GM20431 (cell line): Measurements from ENCODE around the gene SNRNP200.

ENCODE experiments used
- in situ Hi-C: fragments of 300-500 bp; cut with MseI, MboI; formaldehyde crosslinking; loops from one replicate; pipeline ENCODE4 v1.15.0; 2020; ENCODE audit warnings: low sequenced_read_pairs; ENCODE audit not compliant: unreplicated experiment

The SNRNP200 gene

GRCh38 chr2:96276787-96277499 is 28.4 kb downstream of the SNRNP200 start:
- in situ Hi-C loops: no loop called here

DNA sequence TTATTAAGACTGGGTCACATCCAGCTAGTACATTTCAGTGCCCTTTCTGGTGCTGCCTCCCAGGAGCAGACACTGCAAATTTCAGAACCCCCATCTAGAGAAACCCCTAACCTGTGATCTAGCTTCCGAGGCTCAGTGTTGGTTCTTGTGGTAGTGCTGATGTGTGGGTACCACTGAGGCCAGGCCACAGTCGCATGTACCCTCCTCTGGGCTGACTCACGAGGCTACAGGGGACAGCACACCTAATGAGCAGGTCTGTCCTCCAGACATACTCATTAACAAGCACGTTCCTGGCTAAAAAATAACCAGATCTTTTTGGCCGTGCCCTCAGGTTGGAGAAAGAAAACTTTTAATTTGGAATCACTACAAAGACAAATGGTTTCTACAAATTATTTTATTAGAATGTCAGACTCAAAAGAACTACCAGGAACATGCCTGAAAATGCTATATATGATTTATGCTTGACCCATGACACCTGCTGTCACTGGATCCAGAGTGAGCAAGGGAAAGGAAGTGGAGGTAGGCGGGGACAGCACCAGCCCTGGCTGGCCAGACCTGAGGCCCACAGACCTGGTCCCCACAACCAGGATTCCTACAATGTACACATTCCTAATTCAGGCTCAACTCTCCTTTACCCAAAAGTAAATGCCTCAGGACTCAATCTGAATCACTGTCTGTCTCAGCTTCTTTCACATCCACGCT is 30.8 kb downstream of the SNRNP200 start:
- in situ Hi-C loops: loop anchor here (25.0 kb wide), 1 partner anchor 262 kb away; no protein-coding TSS in a partner anchor

DNA sequence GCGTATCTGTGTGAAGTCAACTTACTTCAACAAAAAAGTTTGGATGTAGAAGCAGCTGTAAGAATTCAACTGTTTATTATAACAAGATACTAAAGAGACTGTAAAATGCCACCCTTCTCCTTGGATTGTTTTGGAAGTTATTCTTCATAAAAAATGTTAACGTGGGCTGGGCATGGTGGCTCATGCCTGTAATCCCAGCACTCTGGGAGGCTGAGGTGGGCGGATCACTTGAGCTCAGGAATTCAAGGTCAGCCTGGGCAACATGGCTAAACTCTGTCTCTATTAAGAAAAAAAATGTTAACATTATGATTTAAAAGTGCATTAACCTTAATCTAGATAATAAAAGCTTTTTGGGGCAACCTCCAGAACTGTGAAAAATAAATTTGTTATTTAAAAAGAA is 31.6 kb downstream of the SNRNP200 start:
- in situ Hi-C loops: loop anchor here (25.0 kb wide), 1 partner anchor 261 kb away; no protein-coding TSS in a partner anchor

GRCh38 chr2:96271995-96272394 is 33.4 kb downstream of the SNRNP200 start:
- in situ Hi-C loops: loop anchor here (25.0 kb wide), 1 partner anchor 260 kb away; no protein-coding TSS in a partner anchor

- in situ Hi-C loops: loop anchor here (25.0 kb wide), 1 partner anchor 255 kb away; no protein-coding TSS in a partner anchor
Observed at GRCh38 chr2:96267159-96267971, 38.0 kb downstream of the SNRNP200 start.

DNA sequence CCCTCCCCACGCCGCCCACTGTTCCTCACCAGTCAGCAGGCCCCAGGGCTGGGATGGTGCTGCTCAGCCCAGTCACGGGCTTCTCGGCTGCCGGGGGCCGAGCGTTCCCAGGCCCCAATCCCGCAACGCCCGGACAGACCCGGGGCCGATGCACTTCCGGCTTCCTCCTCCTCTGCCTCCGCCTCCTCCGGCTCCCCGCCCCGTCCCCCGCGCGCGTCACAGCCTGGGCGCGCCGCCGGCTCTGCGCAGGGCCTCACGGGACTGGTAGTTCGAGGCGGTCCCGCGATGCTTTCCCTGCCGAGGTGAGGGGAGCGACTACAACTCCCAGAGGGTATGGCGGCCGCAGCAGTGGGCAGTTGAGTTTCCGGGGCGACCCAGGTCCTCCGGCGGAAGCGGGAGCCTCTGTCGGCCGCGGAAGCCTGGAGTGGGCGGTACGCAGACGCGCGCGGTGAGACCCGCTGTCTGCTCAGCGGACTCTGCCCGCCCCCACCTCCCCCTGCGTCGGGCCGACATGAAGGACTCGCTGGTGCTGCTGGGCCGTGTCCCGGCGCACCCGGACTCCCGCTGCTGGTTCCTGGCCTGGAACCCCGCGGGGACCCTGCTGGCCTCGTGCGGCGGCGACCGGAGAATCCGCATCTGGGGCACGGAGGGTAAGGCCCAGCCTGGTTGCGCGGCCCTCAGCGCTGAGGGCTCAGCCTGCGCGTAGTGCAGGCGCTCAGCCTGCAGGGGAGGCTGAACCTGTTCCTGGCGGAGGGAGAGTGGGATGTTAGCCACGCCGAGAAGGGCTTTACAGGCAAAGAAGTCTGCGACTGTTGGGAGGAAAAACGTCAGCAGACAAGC is 39.3 kb downstream of the SNRNP200 start, which contains the start of the genes CIAO1 and TMEM127:
CIAO1 (plus strand) TSS at position 386 of the 840 bp plus-strand sequence; CDS start at position 512, 126 bp downstream.
TMEM127 (minus strand) TSS at position 158 of the 840 bp plus-strand sequence. CDS start 616 bp downstream, outside the sequence.
- in situ Hi-C loops: loop anchor here (25.0 kb wide), 1 partner anchor 254 kb away; no protein-coding TSS in a partner anchor

DNA sequence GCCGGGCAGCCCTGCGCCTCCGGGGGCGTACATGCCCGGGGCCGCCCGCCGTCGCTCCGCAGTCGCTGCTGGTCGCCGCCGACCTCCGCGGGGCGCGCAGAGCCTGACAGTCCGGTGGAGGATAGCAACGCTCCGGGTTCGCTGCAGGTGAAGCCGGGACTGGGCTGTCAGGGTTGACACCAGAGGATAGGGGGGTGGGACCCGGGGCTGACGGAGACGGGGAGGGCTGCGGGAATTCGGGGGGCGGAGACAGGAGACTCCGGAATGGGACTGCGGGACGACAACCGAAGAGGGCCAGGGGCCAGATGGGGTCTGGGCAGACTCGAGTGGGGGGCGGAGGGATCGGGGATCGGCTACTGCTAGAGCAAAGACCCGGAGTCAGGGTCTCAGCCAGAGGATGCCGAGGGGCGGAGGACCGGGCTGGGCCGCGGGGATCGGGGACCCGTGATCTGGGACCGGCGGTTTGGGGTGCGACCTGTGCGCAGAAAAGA is 40.0 kb downstream of the SNRNP200 start:
- in situ Hi-C loops: loop anchor here (25.0 kb wide), 1 partner anchor 253 kb away; no protein-coding TSS in a partner anchor

GRCh38 chr2:96264656-96265348 is 40.5 kb downstream of the SNRNP200 start:
- in situ Hi-C loops: loop anchor here (25.0 kb wide), 1 partner anchor 253 kb away; no protein-coding TSS in a partner anchor

- in situ Hi-C loops: loop anchor here (25.0 kb wide), 1 partner anchor 252 kb away; no protein-coding TSS in a partner anchor
Observed at GRCh38 chr2:96264086-96264485, 41.3 kb downstream of the SNRNP200 start.

DNA sequence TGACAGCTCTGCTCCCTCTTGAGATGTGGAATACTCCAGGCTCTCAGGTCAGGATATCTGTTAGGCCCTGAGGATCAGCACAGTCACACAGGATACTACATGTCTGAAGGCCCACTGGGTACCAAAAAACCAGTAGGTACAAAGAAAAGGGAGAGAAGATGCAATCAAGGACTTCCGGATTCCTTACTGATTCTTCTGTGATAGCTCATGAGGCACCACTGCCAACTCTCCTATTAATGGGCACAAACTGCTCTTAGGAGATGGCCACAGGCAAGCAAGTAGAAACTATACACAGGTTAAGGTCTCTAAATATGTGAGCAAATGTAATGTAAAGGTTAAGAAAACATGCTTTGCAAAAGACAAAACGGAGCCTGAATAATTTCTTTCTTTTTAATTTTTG is 43.0 kb downstream of the SNRNP200 start:
- in situ Hi-C loops: loop anchor here (25.0 kb wide), 1 partner anchor 250 kb away; no protein-coding TSS in a partner anchor

- in situ Hi-C loops: loop anchor here (25.0 kb wide), 1 partner anchor 249 kb away; no protein-coding TSS in a partner anchor
Observed at GRCh38 chr2:96261328-96262003, 43.9 kb downstream of the SNRNP200 start.

DNA sequence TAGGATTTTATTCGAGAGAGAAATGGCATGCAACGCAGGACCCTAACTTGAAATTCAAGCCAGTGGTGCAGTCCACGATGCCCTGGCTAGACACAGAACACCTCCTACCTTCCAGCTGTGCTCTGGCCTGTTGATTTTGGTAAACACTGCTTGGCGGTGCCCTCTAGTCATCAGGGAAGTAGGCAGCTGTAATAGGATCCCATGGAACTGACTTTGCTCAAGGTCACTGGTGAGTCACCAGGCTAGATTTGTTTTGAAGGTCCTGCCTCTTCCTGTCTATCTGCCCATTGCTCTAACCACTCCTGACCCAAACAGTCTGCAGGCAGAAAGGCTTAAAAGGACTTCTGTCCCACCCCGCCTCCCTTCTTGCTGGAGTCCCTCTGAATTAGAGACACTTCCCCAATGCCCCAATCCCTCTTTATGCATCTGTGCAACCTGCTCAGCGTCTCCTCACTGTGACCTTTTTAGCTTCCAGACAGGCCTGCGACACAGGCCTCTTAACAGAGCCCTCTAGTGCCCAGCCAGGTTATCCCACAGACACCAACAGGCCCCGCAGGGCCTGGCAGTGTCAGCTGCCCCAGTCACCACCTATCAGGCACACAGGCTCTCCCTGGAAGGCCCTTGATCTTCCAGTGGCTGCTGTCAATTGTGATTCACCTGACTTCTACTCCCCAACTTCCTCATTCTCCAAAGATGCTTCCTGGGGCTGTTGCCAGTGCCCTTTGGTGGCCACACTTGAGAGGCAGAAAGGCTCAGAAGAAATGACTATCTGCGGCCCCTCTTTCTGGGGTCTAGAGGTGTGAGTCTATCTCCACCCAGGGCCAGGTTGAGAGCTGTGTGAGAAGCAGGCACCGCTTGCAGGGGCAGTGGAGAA is 44.7 kb downstream of the SNRNP200 start:
- in situ Hi-C loops: loop anchor here (25.0 kb wide), 1 partner anchor 248 kb away; no protein-coding TSS in a partner anchor

DNA sequence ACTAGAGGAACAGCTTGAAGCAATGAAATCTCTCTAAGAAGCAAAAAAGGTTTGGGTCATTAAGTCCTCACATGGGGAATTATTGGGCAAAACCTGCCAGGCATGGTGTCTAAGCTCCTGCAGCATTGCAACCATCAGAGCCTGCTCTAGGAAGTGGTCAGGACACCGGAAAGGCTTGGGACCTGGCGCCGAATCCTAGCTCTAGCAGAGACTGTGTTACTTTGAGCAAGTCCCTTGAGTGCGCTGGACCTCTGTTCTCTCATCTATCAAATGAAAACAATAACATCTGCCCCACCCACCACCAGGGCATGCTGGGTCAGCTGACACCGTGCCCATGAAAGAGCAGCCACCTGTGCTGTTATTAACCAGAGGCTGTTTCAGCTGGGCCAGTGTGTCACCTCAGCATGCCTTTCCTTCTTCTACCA is 45.8 kb downstream of the SNRNP200 start:
- in situ Hi-C loops: loop anchor here (25.0 kb wide), 1 partner anchor 247 kb away; no protein-coding TSS in a partner anchor

- in situ Hi-C loops: loop anchor here (25.0 kb wide), 1 partner anchor 246 kb away; no protein-coding TSS in a partner anchor
Observed at GRCh38 chr2:96258166-96259022, 47.0 kb downstream of the SNRNP200 start.

GRCh38 chr2:96257744-96258143 is 47.6 kb downstream of the SNRNP200 start:
- in situ Hi-C loops: loop anchor here (25.0 kb wide), 1 partner anchor 245 kb away; no protein-coding TSS in a partner anchor
